H1 (cell line): ENCODE measurements around the gene TMEM150A. TPM values are rescaled to one million over a fixed set of nuclear protein-coding genes. Genes with fewer than 3 reads are reported as not detected.

Source experiments
- CTCF ChIA-PET: fragments of 300-600 bp; sonication (Branson Sonifier 250); formaldehyde crosslinking; loops from one replicate; lab custom pipeline; 2021; ENCODE audit not compliant: partially characterized antibody; lab: Charles Lee
- POLR2A ChIA-PET: fragments of 300-600 bp; sonication (Branson Sonifier 250); formaldehyde crosslinking; loops from one replicate; lab custom pipeline; 2021; ENCODE audit warnings: inconsistent platforms; ENCODE audit not compliant: partially characterized antibody; lab: Charles Lee
- DNase-seq, 2 experiments: peaks; one replicate each; pipeline versions ENCODE4 v3.0.0 to v3.0.0-alpha.2; 2010 to 2022; ENCODE audit warnings: low spot score in 2 of 2, low read depth in 1 of 2, mixed read lengths in 1 of 2
- FAIRE-seq: peaks from 2 replicates; lab custom pipeline; 2011; peaks lifted over from hg19 to GRCh38; lab: Jason Lieb, UNC
- H2AFZ ChIP-seq: 2 replicates; pipeline ENCODE4 v1.8.1; 2012; ENCODE audit warnings: low read length, inconsistent platforms
- H2AK5ac ChIP-seq: 2 replicates; pipeline ENCODE4 v1.6.1; 2013; ENCODE audit warnings: low read depth, low read length
- H2BK120ac ChIP-seq: replicated peaks from 2 replicates; pipeline ENCODE3; 2013; ENCODE audit warnings: low read depth, low read length, inconsistent platforms
- H2BK12ac ChIP-seq: 2 replicates; pipeline ENCODE4 v1.6.1; 2013; ENCODE audit warnings: low read depth, low read length
- H2BK15ac ChIP-seq: 2 replicates; pipeline ENCODE4 v1.6.1; 2013; ENCODE audit warnings: low read length
- H2BK20ac ChIP-seq: 2 replicates; pipeline ENCODE4 v1.6.1; 2013; ENCODE audit warnings: low read length
- H2BK5ac ChIP-seq: 2 replicates; pipeline ENCODE4 v1.6.1; 2013; ENCODE audit warnings: low read depth, low read length
- H3K14ac ChIP-seq: 2 replicates; pipeline ENCODE4 v1.6.1; 2013; ENCODE audit warnings: inconsistent platforms; ENCODE audit not compliant: insufficient read length
- H3K18ac ChIP-seq: 2 replicates; pipeline ENCODE4 v1.6.1; 2013; ENCODE audit warnings: low read length; ENCODE audit errors: extremely low read depth
- H3K23ac ChIP-seq: 2 replicates; pipeline ENCODE4 v1.6.1; 2013; ENCODE audit warnings: inconsistent platforms; ENCODE audit not compliant: insufficient read length
- H3K23me2 ChIP-seq: 2 replicates; pipeline ENCODE4 v1.6.1; 2013; ENCODE audit warnings: low read depth, low read length
- H3K27ac ChIP-seq: 2 replicates; pipeline ENCODE4 v1.6.1; 2011; ENCODE audit warnings: low read depth, low read length, inconsistent platforms
- H3K27me3 ChIP-seq, 4 experiments: replicated peaks in 1 of 4; 1 replicate in 1 of 4; 2 replicates in 3 of 4; pipeline versions ENCODE4 v1.6.1 to v1.8.1; 2011 to 2013; ENCODE audit warnings: low read length in 3 of 4, mild to moderate bottlenecking in 3 of 4, inconsistent platforms in 2 of 4, mixed read lengths in 2 of 4, moderate library complexity in 1 of 4; ENCODE audit not compliant: control insufficient read depth in 3 of 4, insufficient read depth in 3 of 4; ENCODE audit errors: extremely low read depth in 1 of 4
- H3K36me3 ChIP-seq, 4 experiments: 2 replicates each; pipeline versions ENCODE4 v1.6.1 to v1.8.1; 2011 to 2013; ENCODE audit warnings: mild to moderate bottlenecking in 4 of 4, low read length in 3 of 4, moderate library complexity in 2 of 4, control low read depth in 1 of 4, inconsistent platforms in 1 of 4; ENCODE audit not compliant: insufficient read depth in 4 of 4, control insufficient read depth in 2 of 4
- H3K4ac ChIP-seq: replicated peaks from 2 replicates; pipeline ENCODE3; 2013; ENCODE audit warnings: low read length, low read depth, mixed read lengths, inconsistent platforms; ENCODE audit not compliant: insufficient read length
- H3K4me1 ChIP-seq, 4 experiments: replicated peaks in 1 of 4; 1 replicate in 1 of 4; 2 replicates in 3 of 4; pipeline versions ENCODE4 v1.6.1 to v1.8.1; 2011 to 2013; ENCODE audit warnings: low read length in 3 of 4, inconsistent platforms in 2 of 4, mixed read lengths in 1 of 4; ENCODE audit not compliant: insufficient read depth in 4 of 4, control insufficient read depth in 3 of 4
- H3K4me2 ChIP-seq, 2 experiments: 2 replicates each; pipeline versions ENCODE4 v1.6.1 to v1.8.1; 2011 to 2013; ENCODE audit warnings: low read depth in 2 of 2, low read length in 2 of 2, control low read depth in 1 of 2, inconsistent platforms in 1 of 2, mild to moderate bottlenecking in 1 of 2; ENCODE audit not compliant: insufficient read depth in 1 of 2
- H3K4me3 ChIP-seq, 4 experiments: fragments of 200-600, 300-600 bp in 1 of 4; sonication (generic), shearing (Covaris generic), sonication (Bioruptor Twin) in 1 of 4; 2 replicates each; pipeline versions ENCODE4 v1.5.1 to v1.8.1; 2011 to 2016; ENCODE audit warnings: low read length in 4 of 4, low read depth in 3 of 4, control low read depth in 2 of 4, inconsistent platforms in 2 of 4, mild to moderate bottlenecking in 2 of 4, mixed read lengths in 1 of 4, moderate library complexity in 1 of 4; ENCODE audit not compliant: insufficient read depth in 2 of 4; ENCODE audit errors: extremely low read depth in 1 of 4
- H3K56ac ChIP-seq: replicated peaks from 2 replicates; pipeline ENCODE3; 2013; ENCODE audit warnings: low read depth, mild to moderate bottlenecking, mixed read lengths, low read length, inconsistent platforms; ENCODE audit not compliant: insufficient read length
- H3K79me1 ChIP-seq: 2 replicates; pipeline ENCODE4 v1.6.1; 2013; ENCODE audit warnings: low read depth, low read length, control low read depth
- H3K79me2 ChIP-seq, 2 experiments: 2 replicates each; pipeline versions ENCODE4 v1.6.1 to v1.8.1; 2012 to 2013; ENCODE audit warnings: low read length in 2 of 2, mild to moderate bottlenecking in 2 of 2, inconsistent platforms in 1 of 2; ENCODE audit not compliant: insufficient read depth in 2 of 2, control insufficient read depth in 1 of 2
- H3K9ac ChIP-seq, 4 experiments: replicated peaks in 1 of 4; 1 replicate in 1 of 4; 2 replicates in 3 of 4; pipeline versions ENCODE4 v1.6.1 to v1.8.1; 2011 to 2013; ENCODE audit warnings: low read depth in 3 of 4, low read length in 3 of 4, control low read depth in 2 of 4, mild to moderate bottlenecking in 2 of 4, moderate library complexity in 2 of 4, inconsistent platforms in 1 of 4; ENCODE audit errors: extremely low read depth in 1 of 4
- H3K9me3 ChIP-seq, 2 experiments: 2 replicates each; pipeline versions ENCODE4 v1.6.1 to v1.8.1; 2012 to 2013; ENCODE audit warnings: mild to moderate bottlenecking in 2 of 2, moderate library complexity in 2 of 2, control low read depth in 1 of 2, inconsistent platforms in 1 of 2, low read depth in 1 of 2, low read length in 1 of 2, mixed read lengths in 1 of 2; ENCODE audit not compliant: insufficient read depth in 2 of 2
- H4K20me1 ChIP-seq, 2 experiments: replicated peaks in 1 of 2; 2 replicates each; pipeline versions ENCODE3 to v1.8.1; 2011 to 2013; ENCODE audit warnings: inconsistent platforms in 2 of 2, low read length in 2 of 2, mild to moderate bottlenecking in 1 of 2; ENCODE audit not compliant: insufficient read depth in 2 of 2, control insufficient read depth in 1 of 2
- H4K5ac ChIP-seq: 2 replicates; pipeline ENCODE4 v1.6.1; 2013; ENCODE audit warnings: low read length, low read depth, mixed read lengths, inconsistent platforms; ENCODE audit not compliant: insufficient read length
- H4K8ac ChIP-seq: 2 replicates; pipeline ENCODE4 v1.8.0; 2013; ENCODE audit warnings: mild to moderate bottlenecking, moderate library complexity, low read length, inconsistent platforms; ENCODE audit not compliant: insufficient read depth; ENCODE audit errors: extremely low read depth
- H4K91ac ChIP-seq: replicated peaks from 2 replicates; pipeline ENCODE3; 2013; ENCODE audit warnings: low read length, mixed read lengths, inconsistent platforms; ENCODE audit not compliant: insufficient read length
- BRCA1 ChIP-seq: IDR thresholded peaks from 2 replicates; pipeline ENCODE4 v1.6.1; 2012; ENCODE audit warnings: low read depth, low read length, improper control_type of control experiment
- EZH2 ChIP-seq: fragments of 200-600 bp; sonication (generic); IDR thresholded peaks from 2 replicates; pipeline ENCODE4 v1.7.1; 2012; ENCODE audit warnings: low read depth, mild to moderate bottlenecking, moderate library complexity, low read length, inconsistent platforms; ENCODE audit not compliant: severe bottlenecking
- GABPA ChIP-seq: IDR thresholded peaks from 2 replicates; pipeline ENCODE4 v1.6.1; 2011; ENCODE audit warnings: mild to moderate bottlenecking, low read length, moderate library complexity, borderline replicate concordance; ENCODE audit not compliant: insufficient read depth
- HDAC6 ChIP-seq: IDR thresholded peaks from one replicate; pipeline ENCODE4 v1.7.1; 2012; ENCODE audit warnings: low read depth, mild to moderate bottlenecking, inconsistent platforms, low read length, moderate library complexity
- JUND ChIP-seq: IDR thresholded peaks from 2 replicates; pipeline ENCODE4 v1.6.1; 2011; ENCODE audit warnings: mild to moderate bottlenecking, improper control_type of control experiment, low read length
- SAP30 ChIP-seq: fragments of 300-600 bp; sonication (generic); IDR thresholded peaks from 2 replicates; pipeline ENCODE4 v1.7.1; 2012; ENCODE audit warnings: low read length, moderate library complexity, mild to moderate bottlenecking, inconsistent platforms; ENCODE audit not compliant: insufficient read depth, insufficient replicate concordance
- SIN3A ChIP-seq, 2 experiments: IDR thresholded peaks in 1 of 2; conservative IDR thresholded peaks in 1 of 2; 2 replicates each; pipeline ENCODE4 v1.6.1; 2011 to 2012; ENCODE audit warnings: low read length in 2 of 2, improper control_type of control experiment in 1 of 2, low read depth in 1 of 2, mild to moderate bottlenecking in 1 of 2
- SP1 ChIP-seq: IDR thresholded peaks from 2 replicates; pipeline ENCODE4 v1.6.1; 2011; ENCODE audit warnings: low read depth, low read length
- WGBS, 2 experiments: shearing (Covaris generic) in 1 of 2; methylation state at CpG; one replicate each; pipeline versions ENCODE4 v1.1.6 to v1.1.7; 2013 to 2015; ENCODE audit warnings: low lambda C conversion rate in 2 of 2, mixed read lengths in 2 of 2, inconsistent platforms in 1 of 2, low coverage in 1 of 2, missing lambda C conversion rate in 1 of 2; ENCODE audit not compliant: insufficient replicate concordance in 2 of 2, insufficient coverage in 1 of 2, insufficient read length in 1 of 2; ENCODE audit errors: extremely low coverage in 1 of 2, missing lambda C conversion rate in 1 of 2; 5-methylcytosine and 5-hydroxymethylcytosine counted together
- polyA plus RNA-seq, 7 experiments: library from polyadenylated mRNA; depleted of rRNA in 3 of 7; stranded (reverse) in 5 of 7; unstranded in 2 of 7; fragments of >200 nt in 5 of 7; fragments of 200-250 nt in 2 of 7; gene quantifications; 1 replicate in 5 of 7; 2 replicates in 1 of 7; 4 replicates in 1 of 7; pipeline versions ENCODE4 v1.2.1 to v1.2.3, GENCODE V29; 2011 to 2013; ENCODE audit warnings: missing spikeins in 2 of 7, mixed read lengths in 2 of 7
- total RNA-seq: library from RNA; stranded (reverse); fragmentation: NEBNext Ultra II Directional; extraction: Animal tissue kit (Norgen Biotek cat#: 25700); gene quantifications from 2 replicates; pipeline ENCODE4 v1.2.1, GENCODE V29; 2021

Gene TMEM150A
- total and polyA plus RNA-seq, 2 of the 8 experiments (the other 6 are each of a cell fraction or from before 2014, with no cell fraction given): 19.8 to 29.9 TPM

- H2BK20ac ChIP-seq: no peak overlapping the region
- H3K36me3 ChIP-seq: peaks cover 4 to 22% (median 6%) of the 10 kb centered on the region in 4 experiments; a peak in 5 of 8 replicates
- H4K5ac ChIP-seq: peak overlapping the region; percentile 44
- no peak overlapping the region for H2BK15ac ChIP-seq
- H3K23me2 ChIP-seq: peaks cover 12% of the 10 kb centered on the region
- H3K27me3 ChIP-seq: no peaks in the 10 kb centered on the region
- H4K8ac ChIP-seq: peak overlapping the region; percentile 87
- peaks cover 0 to 5% (median 2%) of the 10 kb centered on the region in 4 experiments; a peak in 5 of 7 replicates for H3K4me1 ChIP-seq
- peak overlapping the region; percentile 56 for H4K91ac ChIP-seq
- H3K23ac ChIP-seq: no peak overlapping the region
- no peak for FAIRE-seq
- H3K18ac ChIP-seq: peak overlapping the region; percentile 36; the same call in 1 of the 2 replicates
- H2AK5ac ChIP-seq: peak overlapping the region; percentile 17; the same call in 1 of the 2 replicates
- no peak overlapping the region for H2BK5ac ChIP-seq
- H2AFZ ChIP-seq: peak overlapping the region; percentile 56; the same call in 1 of the 2 replicates
- no peak overlapping the region for H3K27ac ChIP-seq
- peak overlapping the region; percentile 62 to 89 (median 82) for H3K4me3 ChIP-seq
- whole genome bisulfite sequencing, 2 experiments: 16% methylated on average over 30 of the region's 36 CpGs; no CpG with 5 or more reads in 1 of the 2 experiments
- no peaks in the 10 kb centered on the region for H3K9me3 ChIP-seq
- peak overlapping the region; percentile 48 to 65 (median 56) for H3K9ac ChIP-seq
- peaks cover 0 to 11% of the 10 kb centered on the region in 2 experiments for H4K20me1 ChIP-seq
- H3K14ac ChIP-seq: no peak overlapping the region
- H2BK12ac ChIP-seq: no peak overlapping the region
- H3K79me1 ChIP-seq: peaks cover 7% of the 10 kb centered on the region
- no peak overlapping the region for H3K4ac ChIP-seq
- ChIA-PET POLR2A (interaction anchor here (0.8 to 7.9 kb wide), 10 partner anchors 9 to 61 kb away, joined by 3 to 95 read pairs (median 8); partner anchors contain the start of genes C2orf68, GGCX, MAT2A and USP39), CTCF (interaction anchor here (1.1 kb wide), 2 partner anchors 8 to 180 kb away, joined by 4 read pairs; no protein-coding TSS in a partner anchor)
- DNase-seq: no peak
- H3K56ac ChIP-seq: no peak overlapping the region
- peak overlapping the region; percentile 71 to 89 for H3K4me2 ChIP-seq
- no peak overlapping the region for H2BK120ac ChIP-seq
- H3K79me2 ChIP-seq: peaks cover 0 to 10% of the 10 kb centered on the region in 2 experiments; a peak in 1 of 4 replicates
- TF ChIP-seq JUND (no peak), SAP30 (peak; percentile 46), GABPA (no peak), SIN3A (conservative IDR thresholded peaks at IDR 0.05 in 1 of 2, IDR thresholded peaks at IDR 0.05 in 1 of 2; ENCODE audit: low read depth in 1 of 2, low read length in 2 of 2) (no peak), EZH2 (no peak), SP1 (no peak), BRCA1 (no peak), HDAC6 (no peak)
Measured at GRCh38 chr2:85601771-85602475, 575 bp downstream of the TMEM150A start.
